Stomach smooth muscle (tissue), 2 donors: ENCODE data around the gene PRR35.

ENCODE experiments used
- H3K27ac ChIP-seq: one replicate; pipeline ENCODE4 v1.7.0; 2013; ENCODE audit warnings: mild to moderate bottlenecking, low read length, inconsistent platforms
- H3K27me3 ChIP-seq, 2 donors: one replicate each; pipeline ENCODE4 v1.7.0; 2013; ENCODE audit warnings: low read length in 2 of 2; ENCODE audit not compliant: insufficient read depth in 2 of 2, control insufficient read depth in 1 of 2
- H3K36me3 ChIP-seq, 2 donors: one replicate each; pipeline ENCODE4 v1.7.0; 2013; ENCODE audit warnings: low read length in 2 of 2; ENCODE audit not compliant: control insufficient read depth in 2 of 2, insufficient read depth in 2 of 2
- H3K4me1 ChIP-seq: one replicate; pipeline ENCODE4 v1.7.0; 2013; ENCODE audit warnings: low read length; ENCODE audit not compliant: control insufficient read depth, insufficient read depth
- H3K4me3 ChIP-seq, 2 donors: one replicate each; pipeline ENCODE4 v1.7.0; 2013; ENCODE audit warnings: low read length in 2 of 2
- H3K9ac ChIP-seq, 2 donors: one replicate each; pipeline ENCODE4 v1.7.0; 2013; ENCODE audit warnings: low read length in 2 of 2, mild to moderate bottlenecking in 1 of 2
- H3K9me3 ChIP-seq, 2 donors: one replicate each; pipeline ENCODE4 v1.7.0; 2013; ENCODE audit warnings: low read length in 2 of 2; ENCODE audit not compliant: control insufficient read depth in 2 of 2
- donor health status: healthy.
- donor health status: Pancreatic carcinoma.

The PRR35 gene

GRCh38 chr16:606656-607307 lies 46.6 kb downstream of the PRR35 start:
- Histone ChIP-seq H3K27ac (no peak overlapping the region), H3K36me3 (peaks cover 0 to 4% of the 10 kb centered on the region in 2 donors), H3K4me3 (no peak overlapping the region), H3K9me3 (no peaks in the 10 kb centered on the region), H3K27me3 (no peaks in the 10 kb centered on the region), H3K9ac (no peak overlapping the region), H3K4me1 (peaks cover 8% of the 10 kb centered on the region)

- Histone ChIP-seq H3K36me3 (peaks cover 0 to 4% of the 10 kb centered on the region in 2 donors), H3K4me3 (no peak overlapping the region), H3K27ac (no peak overlapping the region), H3K9me3 (no peaks in the 10 kb centered on the region), H3K27me3 (no peaks in the 10 kb centered on the region), H3K4me1 (peaks cover 8% of the 10 kb centered on the region), H3K9ac (no peak overlapping the region)
Measured at GRCh38 chr16:608019-608418, 47.8 kb downstream of the PRR35 start.

GRCh38 chr16:609316-609715 lies 49.1 kb downstream of the PRR35 start:
- H3K36me3 ChIP-seq = peaks cover 0 to 4% of the 10 kb centered on the region in 2 donors
- no peak overlapping the region for H3K9ac ChIP-seq
- no peaks in the 10 kb centered on the region for H3K9me3 ChIP-seq
- H3K27ac ChIP-seq = no peak overlapping the region
- H3K27me3 ChIP-seq = no peaks in the 10 kb centered on the region
- H3K4me1 ChIP-seq = peaks cover 8% of the 10 kb centered on the region
- no peak overlapping the region for H3K4me3 ChIP-seq

- H3K27ac ChIP-seq = no peak overlapping the region
- H3K9ac ChIP-seq = no peak overlapping the region
- H3K4me3 ChIP-seq = no peak overlapping the region
- H3K27me3 ChIP-seq = no peaks in the 10 kb centered on the region
- no peaks in the 10 kb centered on the region for H3K9me3 ChIP-seq
- H3K36me3 ChIP-seq = peaks cover 0 to 7% of the 10 kb centered on the region in 2 donors
- H3K4me1 ChIP-seq = peaks cover 8% of the 10 kb centered on the region
Measured at GRCh38 chr16:609984-610383, 49.8 kb downstream of the PRR35 start.

GRCh38 chr16:610513-611381 lies 50.6 kb downstream of the PRR35 start:
- no peak overlapping the region for H3K27ac ChIP-seq
- H3K27me3 ChIP-seq = no peaks in the 10 kb centered on the region
- H3K36me3 ChIP-seq = peaks cover 0 to 5% of the 10 kb centered on the region in 2 donors
- peaks cover 8% of the 10 kb centered on the region for H3K4me1 ChIP-seq
- H3K4me3 ChIP-seq = no peak overlapping the region
- H3K9ac ChIP-seq = no peak overlapping the region
- no peaks in the 10 kb centered on the region for H3K9me3 ChIP-seq

- Histone ChIP-seq H3K9ac (no peak overlapping the region), H3K9me3 (no peaks in the 10 kb centered on the region), H3K4me1 (peaks cover 8% of the 10 kb centered on the region), H3K27ac (no peak overlapping the region), H3K27me3 (no peaks in the 10 kb centered on the region), H3K4me3 (no peak overlapping the region), H3K36me3 (peaks cover 0 to 6% of the 10 kb centered on the region in 2 donors)
Measured at GRCh38 chr16:615122-615521, 54.9 kb downstream of the PRR35 start.
